HUDEP-2 (cell line): ENCODE data around the gene SLC1A7.

Experiments
- DNase-seq, 76 experiments: peaks; one replicate each; lab custom pipeline; 2025; ENCODE audit not compliant: unreplicated experiment in 76 of 76; lab: John Stamatoyannopoulos, UW

Gene SLC1A7

GRCh38 chr1:53065391-53065790 lies 77.0 kb downstream of the SLC1A7 start:
- no peak for DNase-seq

GRCh38 chr1:53063744-53064515 lies 78.5 kb downstream of the SLC1A7 start:
- DNase-seq: no peak

DNA sequence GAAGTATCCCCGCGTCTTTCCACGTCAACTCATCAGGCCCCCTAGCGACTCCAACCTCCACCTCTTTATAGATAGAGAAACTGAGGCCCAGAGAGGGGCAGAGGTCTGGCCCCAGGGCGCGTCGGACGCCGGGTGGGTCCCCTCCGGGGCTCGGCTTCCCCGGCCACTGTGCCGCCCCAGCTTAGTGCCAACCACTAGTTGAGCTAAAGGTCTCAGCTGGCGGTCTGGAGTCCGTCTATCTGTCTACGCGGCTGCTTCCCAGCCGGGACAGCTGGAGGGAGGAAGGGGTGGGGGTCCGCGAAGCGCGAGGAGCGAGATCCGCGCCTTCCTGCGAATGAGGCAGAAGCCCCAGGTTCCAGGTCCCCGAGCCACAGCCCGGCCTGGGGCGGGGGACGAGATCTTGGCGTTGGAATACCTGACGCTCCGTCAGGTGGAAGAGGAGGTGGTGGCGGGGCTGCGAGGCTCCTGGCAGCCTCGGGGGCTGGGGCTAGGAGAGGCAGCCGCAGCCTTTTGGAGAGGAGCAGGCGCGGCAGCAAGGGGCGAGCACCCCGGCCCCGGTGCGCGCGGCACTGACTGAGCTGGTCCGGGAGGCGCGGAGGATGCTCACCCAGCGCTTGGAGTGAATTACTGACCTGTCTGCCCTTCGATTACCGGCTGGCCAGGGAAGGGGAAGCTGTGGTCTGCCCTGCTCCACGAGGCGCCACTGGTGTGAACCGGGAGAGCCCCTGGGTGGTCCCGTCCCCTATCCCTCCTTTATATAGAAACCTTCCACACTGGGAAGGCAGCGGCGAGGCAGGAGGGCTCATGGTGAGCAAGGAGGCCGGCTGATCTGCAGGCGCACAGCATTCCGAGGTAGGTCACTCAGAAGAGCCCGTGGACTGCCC lies 79.5 kb downstream of the SLC1A7 start:
- no peak for DNase-seq

GRCh38 chr1:53061859-53062707 lies 80.4 kb downstream of the SLC1A7 start, which contains the start of gene PODN:
TSS of gene PODN (plus strand) at chr1:53062213. CDS start at chr1:53069856, 7,643 bp downstream.
- no peak for DNase-seq

DNA sequence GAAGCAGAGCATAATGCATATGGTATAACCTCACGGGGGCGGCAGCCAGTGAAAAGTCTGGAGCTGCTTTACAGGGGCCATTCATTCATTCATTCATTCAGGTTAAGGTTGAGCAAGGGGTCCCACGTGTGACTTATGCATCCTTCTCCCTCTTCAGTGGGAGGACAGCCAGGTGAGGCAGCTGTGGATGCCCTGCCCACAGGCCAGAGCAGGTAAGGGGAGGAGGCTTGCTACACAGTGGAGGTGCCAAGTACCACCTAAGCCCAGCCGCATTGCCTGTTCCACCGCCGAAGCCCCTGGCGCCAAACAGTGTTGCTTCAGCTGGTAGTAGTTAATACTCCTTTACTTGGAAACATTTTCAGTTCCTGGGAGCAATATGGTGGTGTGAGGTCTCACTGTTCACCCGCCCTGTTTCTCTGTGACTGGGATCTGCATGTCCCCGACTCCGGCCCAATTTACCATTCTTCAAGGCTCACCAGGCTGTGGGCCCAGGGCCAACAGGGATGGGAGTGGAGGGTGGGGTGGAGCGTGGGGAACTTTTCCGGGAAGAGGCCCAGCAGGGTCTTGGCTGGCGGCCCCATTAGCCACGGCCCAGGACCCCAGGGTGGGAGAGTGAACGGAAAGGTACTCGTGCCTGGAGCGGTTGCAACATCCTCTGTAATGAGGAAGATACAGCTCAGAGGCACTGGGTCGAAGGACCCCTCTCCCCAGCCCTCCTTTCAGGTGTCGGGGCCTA lies 81.1 kb downstream of the SLC1A7 start:
- DNase-seq: no peak

GRCh38 chr1:53060579-53060978 lies 81.9 kb downstream of the SLC1A7 start:
- DNase-seq: no peak

DNA sequence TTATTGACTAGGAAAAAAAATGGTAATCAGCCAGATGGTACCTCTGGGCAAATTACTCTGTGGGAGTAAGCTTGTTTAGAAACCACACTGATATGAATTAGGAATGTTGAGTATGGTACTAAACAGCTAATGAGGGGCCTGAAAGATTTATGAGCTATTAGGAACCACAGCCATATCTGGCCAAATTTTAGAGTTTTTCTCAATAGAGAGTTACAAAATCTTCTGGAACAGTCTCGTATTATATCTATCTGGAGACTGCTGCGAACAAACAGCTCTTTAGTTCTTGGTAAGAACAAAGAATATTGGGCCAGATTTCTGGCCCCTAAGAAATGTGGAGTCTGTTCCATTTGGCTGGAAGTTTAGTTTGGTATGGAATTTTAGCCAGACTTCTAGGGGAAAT lies 85.3 kb downstream of the SLC1A7 start:
- DNase-seq: no peak

DNA sequence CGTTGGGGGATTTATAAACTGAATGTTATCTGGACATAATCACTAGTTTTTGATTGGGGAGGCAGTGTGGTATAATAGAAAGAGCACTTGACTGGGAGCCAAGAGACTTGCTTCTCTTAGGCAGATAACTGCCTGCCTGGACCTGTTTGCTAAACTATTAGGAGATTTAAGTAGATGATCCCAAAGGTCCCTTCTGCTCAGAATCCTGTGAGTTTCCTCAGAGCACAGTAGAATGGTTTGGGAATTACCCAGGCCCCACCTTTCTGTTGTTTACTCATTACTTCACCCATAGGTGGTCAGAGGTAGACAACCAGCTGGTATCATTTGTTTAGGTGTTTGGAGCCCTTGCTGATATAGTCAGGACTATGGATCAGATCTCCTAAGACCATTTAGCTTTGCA lies 90.8 kb downstream of the SLC1A7 start:
- no peak for DNase-seq

DNA sequence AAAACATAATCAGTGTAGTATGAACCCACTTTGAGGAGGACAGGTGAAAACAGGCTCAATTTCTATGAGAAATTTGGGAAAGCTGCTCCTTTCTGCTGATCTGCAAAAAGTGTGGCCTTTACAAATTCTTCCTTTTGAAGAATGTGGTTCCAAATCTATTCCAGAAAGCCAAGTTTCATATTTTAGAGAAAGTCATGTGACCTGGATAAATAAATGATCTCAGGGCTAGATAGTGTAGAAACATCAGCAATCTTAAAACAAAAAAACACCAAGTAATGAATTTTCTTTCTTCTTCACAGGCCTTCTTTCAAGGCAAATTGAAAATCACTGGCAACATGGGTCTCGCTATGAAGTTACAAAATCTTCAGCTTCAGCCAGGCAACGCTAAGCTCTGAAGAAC lies 92.1 kb downstream of the SLC1A7 start:
- no peak for DNase-seq

DNA sequence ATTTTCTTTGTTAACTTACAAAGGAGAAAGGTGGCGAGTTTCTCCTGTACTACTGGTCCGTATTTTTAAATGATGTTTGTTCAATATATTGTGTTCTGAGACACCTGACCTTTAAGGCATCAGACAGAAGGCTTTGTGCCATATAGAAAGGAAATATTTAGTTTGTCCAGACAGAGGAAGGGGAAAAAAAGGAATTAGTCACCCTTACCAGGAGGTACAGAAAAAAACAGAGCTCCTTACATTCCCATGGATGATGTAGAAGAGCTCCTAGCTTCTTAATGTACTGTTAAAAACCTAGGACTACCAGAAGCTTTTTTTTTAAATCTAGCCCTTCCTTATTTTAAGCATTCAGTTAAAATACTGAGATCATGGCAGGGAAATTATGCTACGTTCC lies 92.9 kb downstream of the SLC1A7 start:
- no peak for DNase-seq

GRCh38 chr1:53048960-53049573 lies 93.4 kb downstream of the SLC1A7 start:
- no peak for DNase-seq

GRCh38 chr1:53047737-53048736 lies 94.4 kb downstream of the SLC1A7 start:
- DNase-seq: no peak

GRCh38 chr1:53046930-53047329 lies 95.5 kb downstream of the SLC1A7 start:
- DNase-seq: no peak

- no peak for DNase-seq
Observed at GRCh38 chr1:53044926-53045325, 97.5 kb downstream of the SLC1A7 start.

DNA sequence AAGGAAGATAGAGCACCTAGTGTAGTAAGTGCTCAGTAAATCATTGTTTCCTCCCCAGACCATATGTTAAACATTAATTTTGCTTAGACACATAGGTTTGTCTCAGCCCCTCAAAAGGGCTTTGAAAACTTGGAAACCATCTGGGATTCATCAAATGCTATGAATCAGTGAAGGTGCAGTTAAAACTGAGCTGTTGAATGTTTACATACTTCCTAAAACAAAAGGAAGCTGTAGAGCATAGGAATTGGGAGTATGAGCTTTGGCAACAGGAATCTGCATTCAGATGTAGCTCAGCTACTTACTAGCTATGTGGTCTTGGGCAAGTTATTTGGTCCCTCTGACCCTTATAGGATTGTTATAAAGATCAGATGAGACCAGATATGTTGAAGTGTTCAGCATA lies 99.2 kb downstream of the SLC1A7 start:
- no peak for DNase-seq

GRCh38 chr1:53038566-53038965 lies 103.9 kb downstream of the SLC1A7 start:
- DNase-seq: no peak
